Heart left ventricle (tissue), 16 donors: ENCODE results near the gene METTL4. TPM values are rescaled to one million over a fixed set of nuclear protein-coding genes. Genes with fewer than 3 reads are reported as not detected.

Experiments used
- ATAC-seq, 4 donors: fragments of 200-7000 bp; cut with Tn5 transposase; one replicate each; pipeline ENCODE4 v1.9.1; 2020 to 2022; ENCODE audit warnings: moderate library complexity in 4 of 4, mild to moderate bottlenecking in 3 of 4, moderate number of reproducible peaks in 1 of 4
- DNase-seq, 5 donors: peaks; one replicate each; pipeline ENCODE4 v3.0.0-alpha.2; 2020
- H3K27ac ChIP-seq, 12 donors: fragments of 200-600 bp; sonication (generic) in 4 of 12; one replicate each; pipeline versions ENCODE4 v1.5.0 to v1.8.0; 2016 to 2022; ENCODE audit warnings: mild to moderate bottlenecking in 2 of 12
- H3K27me3 ChIP-seq, 9 donors: fragments of 200-600 bp; sonication (generic) in 2 of 9; one replicate each; pipeline versions ENCODE4 v1.5.1 to v1.8.0; 2016 to 2022; ENCODE audit warnings: mild to moderate bottlenecking in 3 of 9
- H3K36me3 ChIP-seq, 9 donors: fragments of 200-600 bp; sonication (generic) in 2 of 9; one replicate each; pipeline versions ENCODE4 v1.5.0 to v1.8.0; 2018 to 2022; ENCODE audit warnings: mild to moderate bottlenecking in 2 of 9
- H3K4me1 ChIP-seq, 12 donors: fragments of 200-600 bp; sonication (generic) in 4 of 12; one replicate each; pipeline versions ENCODE4 v1.5.0 to v1.8.0; 2016 to 2022; ENCODE audit warnings: mild to moderate bottlenecking in 3 of 12
- H3K4me3 ChIP-seq, 12 donors: fragments of 200-600 bp; sonication (generic) in 4 of 12; one replicate each; pipeline versions ENCODE4 v1.5.0 to v1.8.0; 2017 to 2022; ENCODE audit warnings: mild to moderate bottlenecking in 9 of 12, moderate library complexity in 4 of 12
- H3K9me3 ChIP-seq, 12 donors: fragments of 200-600 bp; sonication (generic) in 4 of 12; one replicate each; pipeline versions ENCODE4 v1.5.0 to v1.8.0; 2016 to 2022; ENCODE audit warnings: mild to moderate bottlenecking in 1 of 12
- CTCF ChIP-seq, 12 donors: fragments of 200-600 bp; sonication (generic) in 4 of 12; IDR thresholded peaks; one replicate each; pipeline versions ENCODE4 v1.5.0 to v1.8.0; 2018 to 2022; ENCODE audit warnings: antibody characterized with exemption in 12 of 12, mild to moderate bottlenecking in 5 of 12
- POLR2A ChIP-seq, 2 donors: fragments of 450-650 bp; IDR thresholded peaks; one replicate each; pipeline ENCODE4 v1.6.1; 2017; ENCODE audit warnings: antibody characterized with exemption in 2 of 2, mild to moderate bottlenecking in 2 of 2, moderate library complexity in 2 of 2
- WGBS, 4 donors: extraction: QIAGEN DNeasy Blood & Tissue Kit in 2 of 4; methylation state at CpG; one replicate each; pipeline versions ENCODE4 v1.1.5 to v1.1.7; 2013 to 2018; 5-methylcytosine and 5-hydroxymethylcytosine counted together
- intact Hi-C, 10 donors: fragments of 100-400 bp; cut with DNase I; formaldehyde crosslinking; loops; one replicate each; pipeline versions ENCODE4 v1.11.1 to v1.14.2; 2022
- polyA plus RNA-seq, 2 donors: library from polyadenylated mRNA; stranded (reverse); fragments of 200-250 nt; gene quantifications; one replicate each; pipeline ENCODE4 v1.2.3, GENCODE V29; 2013
- total RNA-seq, 9 donors: library from RNA; depleted of rRNA in 2 of 9; stranded (reverse); fragments of >200 nt in 2 of 9; fragmentation: NEBNext Ultra II Directional in 3 of 9; extraction: Animal tissue kit (Norgen Biotek cat#: 25700) in 3 of 9; gene quantifications; one replicate each; pipeline versions ENCODE4 v1.1.0 to v1.2.4, GENCODE V29; 2016 to 2023
- donor health status: ischemic (EF 13 %, LVEDD 7.1; RV severe dilation, severe dysfunction).
- donor health status: healthy with polysubstance abuse.
- donor health status: DM: no; HTN: yes; CAD: no.
- donor health status: DM: no; HTN: no; CAD: no.
- donor health status: ischemic (EF 25% LVEDD 6.9; RV normal size, moderate dysfunction).
- donor health status: ischemic (EF 25% LVEDD 5.7; RV mildly dilated, moderate dysfunction).
- donor health status: healthy.
- donor health status: DM: yes; HTN: yes; CAD: no.
- donor health status: ischemic (EF 35%, LVEDD 5.7; RV mildly dilated, moderate dysfunction).
- donor health status: nonischemic (EF 11% LVEDD 7.7; RV severe dilation, severe dysfunction).
- donor health status: DM: yes; HTN: yes; CAD: no.
- donor health status: PGD.
- donor health status: ischemic (EF 29% LVEDD 5.4; RV normal size, mild dysfunction).
- donor health status: nonischemic (EF 23%, LVEDD 6.1; RV moderate dilation, normal function).

Gene METTL4
- total and polyA plus RNA-seq, 11 donors: 3.1 to 10.3 (median 5.8) TPM

- no peaks in the 10 kb centered on the region for H3K9me3 ChIP-seq
- H3K36me3 ChIP-seq: peaks cover 0 to 6% (median 0%) of the 10 kb centered on the region in 9 donors
- intact Hi-C loops: loop anchor here in 4 of 10 donors (5.0 kb wide), 2 partner anchors 75 to 85 kb away; partner anchors contain the start of gene SMCHD1 (in 3 of the 4)
- no peak for DNase-seq
- H3K4me3 ChIP-seq: peak overlapping the region in 2 of 12 donors; percentile 76
- WGBS, 4 donors: 0 to 5% (median 2%) methylated on average over 1 of the region's 1 CpG
- ATAC-seq: no peak
- no peaks in the 10 kb centered on the region for H3K27me3 ChIP-seq
- no peak for TF ChIP-seq POLR2A (IDR thresholded peaks at IDR 0.05)
- no peak for TF ChIP-seq CTCF (IDR thresholded peaks at IDR 0.05)
- no peak overlapping the region for H3K27ac ChIP-seq
- H3K4me1 ChIP-seq: peaks cover 0 to 35% (median 12%) of the 10 kb centered on the region in 12 donors
These were observed 865 bp upstream of the METTL4 start for GRCh38 chr18:2572171-2572569.

- Histone ChIP-seq H3K27me3 (no peaks in the 10 kb centered on the region), H3K4me1 (peaks cover 0 to 35% (median 12%) of the 10 kb centered on the region in 12 donors), H3K27ac (peak overlapping the region; percentile 93 to 98 (median 97)), H3K4me3 (peak overlapping the region; percentile 58 to 96 (median 76)), H3K36me3 (peaks cover 0 to 16% (median 9%) of the 10 kb centered on the region in 9 donors), H3K9me3 (no peaks in the 10 kb centered on the region)
- intact Hi-C loops: loop anchor here in 7 of 10 donors (1.0 to 5.0 kb wide), 4 partner anchors 77 to 87 kb away; partner anchors contain the start of gene SMCHD1 (in 6 of the 7)
- TF ChIP-seq POLR2A (IDR thresholded peaks at IDR 0.05) (no peak), CTCF (IDR thresholded peaks at IDR 0.05) (peak in 4 of 12 donors; percentile 9 to 28 (median 24))
- ATAC-seq: peak; percentile 86 to 91 (median 88)
- peak; percentile 66 to 82 (median 79) for DNase-seq
- WGBS, 4 donors: 0 to 1% (median 0%) methylated on average over 16 of the region's 16 CpGs
These were observed 519 bp downstream of the METTL4 start for GRCh38 chr18:2570772-2571199.

- TF ChIP-seq POLR2A (IDR thresholded peaks at IDR 0.05) (no peak), CTCF (IDR thresholded peaks at IDR 0.05) (no peak)
- no peaks in the 10 kb centered on the region for H3K9me3 ChIP-seq
- no peak overlapping the region for H3K27ac ChIP-seq
- H3K27me3 ChIP-seq: no peaks in the 10 kb centered on the region
- peaks cover 0 to 35% (median 12%) of the 10 kb centered on the region in 12 donors for H3K4me1 ChIP-seq
- peaks cover 0 to 28% (median 12%) of the 10 kb centered on the region in 9 donors for H3K36me3 ChIP-seq
- WGBS, 4 donors: 81 to 87% (median 82%) methylated on average over 10 of the region's 10 CpGs
- DNase-seq (no peak), ATAC-seq (no peak)
- intact Hi-C loops: loop anchor here in 7 of 10 donors (2.0 to 10.0 kb wide), 5 partner anchors 78 to 325 kb away; partner anchors contain the start of gene SMCHD1 (in 5 of the 7)
- peak overlapping the region in 8 of 12 donors; percentile 70 to 96 (median 76) for H3K4me3 ChIP-seq
These were observed 1.7 kb downstream of the METTL4 start for GRCh38 chr18:2569338-2570207.

GRCh38 chr18:2568605-2569004 lies 2.7 kb downstream of the METTL4 start:
- Histone ChIP-seq H3K4me1 (peaks cover 0 to 30% (median 12%) of the 10 kb centered on the region in 12 donors), H3K9me3 (no peaks in the 10 kb centered on the region), H3K27ac (no peak overlapping the region), H3K27me3 (no peaks in the 10 kb centered on the region), H3K36me3 (peaks cover 0 to 36% (median 17%) of the 10 kb centered on the region in 9 donors), H3K4me3 (no peak overlapping the region)
- 94 to 97% (median 97%) methylated on average over 3 of the region's 3 CpGs for WGBS, 4 donors
- intact Hi-C loops: loop anchor here in 3 of 10 donors (5.0 to 10.0 kb wide), 3 partner anchors 89 to 326 kb away; partner anchors contain the start of gene SMCHD1 (in 1 of the 3)
- ATAC-seq (no peak), DNase-seq (no peak)
- TF ChIP-seq POLR2A (IDR thresholded peaks at IDR 0.05) (no peak), CTCF (IDR thresholded peaks at IDR 0.05) (no peak)
